Neutrophil (primary cell): ENCODE measurements around the gene DHX34.
A peak's percentile ranks its signal among the peaks of the same experiment; 100 is the strongest.
"Not testable (repeated sequence)": the region's sequence is repeated elsewhere in the genome, so short reads cannot be mapped to it uniquely, and the experiment has no call there.

Experiments
- H3K27ac ChIP-seq: fragments of 200-600 bp; sonication (generic); 2 replicates; pipeline ENCODE4 v1.5.1; 2016; ENCODE audit warnings: mild to moderate bottlenecking, moderate library complexity
- H3K27me3 ChIP-seq: fragments of 200-600 bp; sonication (generic); 2 replicates; pipeline ENCODE4 v1.6.0; 2016; ENCODE audit warnings: mild to moderate bottlenecking
- H3K36me3 ChIP-seq: fragments of 200-600 bp; sonication (generic); 2 replicates; pipeline ENCODE4 v1.5.1; 2017
- H3K4me1 ChIP-seq, 2 experiments: fragments of 200-600 bp in 1 of 2; sonication (generic) in 1 of 2; 1 replicate in 1 of 2; 2 replicates in 1 of 2; pipeline versions ENCODE4 v1.5.1 to v1.6.1; 2013 to 2016; ENCODE audit warnings: low read depth in 1 of 2, low read length in 1 of 2, mild to moderate bottlenecking in 1 of 2, moderate library complexity in 1 of 2; ENCODE audit not compliant: control insufficient read depth in 1 of 2, insufficient read depth in 1 of 2
- H3K4me3 ChIP-seq, 2 experiments: fragments of 200-600 bp in 1 of 2; sonication (generic) in 1 of 2; 1 replicate in 1 of 2; 2 replicates in 1 of 2; pipeline ENCODE4 v1.5.1; 2013 to 2016; ENCODE audit warnings: low read depth in 1 of 2, low read length in 1 of 2, mild to moderate bottlenecking in 1 of 2, moderate library complexity in 1 of 2
- H3K9me3 ChIP-seq: fragments of 200-600 bp; sonication (generic); 2 replicates; pipeline ENCODE4 v1.5.1; 2016
- TF ChIP-seq, protein P1 (sequence below): fragments of 200-600 bp; sonication (generic); IDR thresholded peaks from 2 replicates; pipeline ENCODE4 v1.5.1; 2016; ENCODE audit warnings: antibody characterized with exemption

DHX34 gene

DNA sequence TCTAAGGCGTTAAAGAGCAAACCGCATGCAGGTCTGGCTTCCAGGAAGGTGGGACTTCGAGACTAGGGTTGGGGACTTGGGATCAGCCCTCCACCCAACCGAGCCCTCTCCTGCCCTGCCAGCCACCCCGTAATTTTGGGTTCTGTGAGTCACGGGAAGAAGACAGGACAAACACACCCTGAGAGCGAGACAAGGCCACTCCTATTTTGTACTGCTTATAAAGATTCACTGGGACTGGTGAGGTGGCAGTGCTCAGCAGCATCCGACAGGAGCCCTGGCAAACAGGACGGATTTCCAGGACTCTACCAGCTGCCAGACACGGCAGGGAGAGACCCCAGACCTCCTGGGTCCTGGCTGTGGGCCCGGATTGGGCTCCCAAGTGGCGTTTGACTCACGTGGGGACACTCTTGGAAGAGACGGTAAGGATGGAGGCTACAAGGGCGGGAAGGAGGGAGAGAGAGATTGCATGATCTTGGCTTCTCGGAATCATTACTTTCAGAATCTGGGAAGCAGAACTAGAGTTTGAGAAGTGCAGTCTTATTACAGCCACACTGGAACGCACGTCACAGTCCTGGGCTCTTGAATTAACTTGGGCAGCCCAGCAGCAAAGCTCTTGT lies 17.1 kb upstream of the DHX34 start, which contains the start of gene C5AR2:
C5AR2 (plus strand) TSS at position 245 of the 617 bp plus-strand sequence. CDS start 8,625 bp downstream, outside the sequence.
- Histone ChIP-seq H3K27ac (peak within 1 kb of the TSS; percentile 97), H3K9me3 (no peaks in the 10 kb centered on the region), H3K4me1 (peaks cover 59 to 65% of the 10 kb centered on the region in 2 experiments), H3K4me3 (peak within 1 kb of the TSS in 1 of 2 experiments; percentile 38), H3K36me3 (no peaks in the 10 kb centered on the region), H3K27me3 (no peaks in the 10 kb centered on the region)
- TF ChIP-seq, protein P1, sequence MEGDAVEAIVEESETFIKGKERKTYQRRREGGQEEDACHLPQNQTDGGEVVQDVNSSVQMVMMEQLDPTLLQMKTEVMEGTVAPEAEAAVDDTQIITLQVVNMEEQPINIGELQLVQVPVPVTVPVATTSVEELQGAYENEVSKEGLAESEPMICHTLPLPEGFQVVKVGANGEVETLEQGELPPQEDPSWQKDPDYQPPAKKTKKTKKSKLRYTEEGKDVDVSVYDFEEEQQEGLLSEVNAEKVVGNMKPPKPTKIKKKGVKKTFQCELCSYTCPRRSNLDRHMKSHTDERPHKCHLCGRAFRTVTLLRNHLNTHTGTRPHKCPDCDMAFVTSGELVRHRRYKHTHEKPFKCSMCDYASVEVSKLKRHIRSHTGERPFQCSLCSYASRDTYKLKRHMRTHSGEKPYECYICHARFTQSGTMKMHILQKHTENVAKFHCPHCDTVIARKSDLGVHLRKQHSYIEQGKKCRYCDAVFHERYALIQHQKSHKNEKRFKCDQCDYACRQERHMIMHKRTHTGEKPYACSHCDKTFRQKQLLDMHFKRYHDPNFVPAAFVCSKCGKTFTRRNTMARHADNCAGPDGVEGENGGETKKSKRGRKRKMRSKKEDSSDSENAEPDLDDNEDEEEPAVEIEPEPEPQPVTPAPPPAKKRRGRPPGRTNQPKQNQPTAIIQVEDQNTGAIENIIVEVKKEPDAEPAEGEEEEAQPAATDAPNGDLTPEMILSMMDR = no peak

DNA sequence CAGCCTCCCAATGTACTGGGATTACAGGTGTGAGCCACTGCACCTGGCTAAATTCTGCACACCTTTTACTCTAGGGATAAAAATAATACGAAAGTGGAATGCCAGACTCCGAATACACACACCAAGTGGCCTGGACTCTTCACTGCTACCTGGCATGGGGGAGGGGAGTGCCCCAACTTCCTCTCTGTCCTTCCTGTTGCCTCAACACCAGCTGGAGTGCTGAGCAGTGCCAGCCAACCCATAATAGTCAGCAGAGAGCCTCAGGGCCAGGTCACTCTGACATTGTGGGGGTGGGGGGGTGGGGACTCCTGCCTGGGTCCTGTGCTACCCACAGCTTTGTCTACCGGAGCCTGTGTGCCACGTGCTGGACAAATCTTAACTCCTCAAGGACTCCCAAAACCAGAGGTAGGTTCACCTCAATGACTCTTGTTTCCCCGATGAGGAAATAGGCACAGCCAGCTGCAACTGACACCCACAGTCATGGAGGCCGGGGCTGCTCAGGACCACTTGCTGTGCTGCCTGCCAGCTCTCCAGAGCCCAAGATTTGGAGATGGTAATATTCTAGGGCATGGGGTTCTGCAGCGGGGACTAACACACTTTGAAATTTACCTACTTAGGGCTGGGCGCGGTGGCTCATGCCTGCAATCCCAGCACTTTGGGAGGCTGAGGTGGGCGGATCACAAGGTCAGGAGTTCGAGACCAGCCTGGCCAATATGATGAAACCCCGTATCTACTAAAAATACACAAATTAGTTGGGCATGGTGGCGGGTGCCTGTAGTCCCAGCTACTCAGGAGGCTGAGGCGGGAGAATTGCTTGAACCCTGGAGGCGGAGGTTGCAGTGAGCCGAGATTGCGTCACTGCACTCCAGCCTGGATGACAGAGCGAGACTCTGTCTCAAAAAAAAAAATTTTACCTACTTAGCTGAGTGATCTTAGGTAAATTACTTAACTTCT lies 12.1 kb upstream of the DHX34 start:
- not testable (repeated sequence) for H3K27me3 ChIP-seq, H3K9me3 ChIP-seq
- Histone ChIP-seq H3K36me3 (peaks cover 33% of the 10 kb centered on the region), H3K4me3 (peak overlapping the region; percentile 86 to 89), H3K27ac (peak overlapping the region; percentile 99), H3K4me1 (peaks cover 62 to 65% of the 10 kb centered on the region in 2 experiments)
- TF ChIP-seq, protein P1 = peak; percentile 83

DNA sequence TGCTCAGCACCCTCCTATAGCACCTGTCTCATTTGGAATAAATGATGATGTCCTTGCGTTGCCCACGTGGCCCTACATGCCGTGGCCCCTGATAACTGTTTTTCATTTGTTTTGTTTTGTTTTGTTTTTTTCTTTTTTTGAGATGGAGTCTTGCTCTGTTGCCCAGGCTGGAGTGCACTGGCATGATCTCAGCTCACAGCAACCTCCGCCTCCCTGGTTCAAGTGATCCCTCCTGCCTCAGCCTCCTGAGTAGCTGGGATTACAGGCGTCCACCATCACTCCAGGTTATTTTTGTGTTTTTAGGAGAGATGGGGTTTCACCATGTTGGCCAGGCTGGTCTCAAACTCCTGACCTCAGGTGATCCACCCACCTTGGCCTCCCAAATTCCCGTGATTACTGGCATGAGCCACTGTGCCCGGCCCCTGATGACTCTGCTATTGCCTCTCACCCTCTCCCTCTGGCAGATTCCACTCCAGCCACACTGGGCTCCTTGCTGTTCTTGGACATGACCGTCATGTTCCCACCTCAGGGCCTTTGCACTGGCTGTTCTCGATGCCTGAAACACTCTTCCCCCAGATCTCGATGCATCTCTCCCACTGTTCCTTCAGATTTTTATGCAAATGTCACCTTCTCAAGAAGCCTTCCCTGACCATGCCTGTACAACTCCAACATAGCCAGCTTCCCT lies 9.8 kb upstream of the DHX34 start:
- H3K27ac ChIP-seq = peak overlapping the region; percentile 99
- H3K27me3 ChIP-seq = no peaks in the 10 kb centered on the region
- H3K36me3 ChIP-seq = peaks cover 55% of the 10 kb centered on the region
- H3K4me3 ChIP-seq = peak overlapping the region; percentile 86 to 89
- peaks cover 52 to 65% of the 10 kb centered on the region in 2 experiments for H3K4me1 ChIP-seq
- no peaks in the 10 kb centered on the region for H3K9me3 ChIP-seq
- TF ChIP-seq, protein P1 = no peak

DNA sequence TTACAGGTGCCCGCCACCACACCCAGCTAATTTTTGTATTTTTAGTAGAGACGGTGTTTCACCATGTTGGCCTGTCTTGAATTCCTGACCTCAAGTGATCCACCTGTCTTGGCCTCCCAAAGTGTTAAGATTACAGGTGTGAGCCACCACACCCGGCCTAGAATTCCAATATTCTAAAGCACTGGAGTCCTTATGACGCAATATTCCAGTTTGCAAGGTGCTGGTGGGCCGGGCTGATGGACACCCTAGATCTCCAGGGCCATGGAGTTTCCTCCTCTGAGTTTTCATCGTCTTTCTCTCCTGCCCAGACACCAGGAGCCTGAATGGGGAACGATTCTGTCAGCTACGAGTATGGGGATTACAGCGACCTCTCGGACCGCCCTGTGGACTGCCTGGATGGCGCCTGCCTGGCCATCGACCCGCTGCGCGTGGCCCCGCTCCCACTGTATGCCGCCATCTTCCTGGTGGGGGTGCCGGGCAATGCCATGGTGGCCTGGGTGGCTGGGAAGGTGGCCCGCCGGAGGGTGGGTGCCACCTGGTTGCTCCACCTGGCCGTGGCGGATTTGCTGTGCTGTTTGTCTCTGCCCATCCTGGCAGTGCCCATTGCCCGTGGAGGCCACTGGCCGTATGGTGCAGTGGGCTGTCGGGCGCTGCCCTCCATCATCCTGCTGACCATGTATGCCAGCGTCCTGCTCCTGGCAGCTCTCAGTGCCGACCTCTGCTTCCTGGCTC lies 8.5 kb upstream of the DHX34 start:
- H3K4me1 ChIP-seq = peaks cover 39 to 55% of the 10 kb centered on the region in 2 experiments
- TF ChIP-seq, protein P1 = no peak
- no peak overlapping the region for H3K4me3 ChIP-seq
- no peaks in the 10 kb centered on the region for H3K27me3 ChIP-seq
- peaks cover 66% of the 10 kb centered on the region for H3K36me3 ChIP-seq
- H3K9me3 ChIP-seq = no peaks in the 10 kb centered on the region
- peak overlapping the region; percentile 99 for H3K27ac ChIP-seq

DNA sequence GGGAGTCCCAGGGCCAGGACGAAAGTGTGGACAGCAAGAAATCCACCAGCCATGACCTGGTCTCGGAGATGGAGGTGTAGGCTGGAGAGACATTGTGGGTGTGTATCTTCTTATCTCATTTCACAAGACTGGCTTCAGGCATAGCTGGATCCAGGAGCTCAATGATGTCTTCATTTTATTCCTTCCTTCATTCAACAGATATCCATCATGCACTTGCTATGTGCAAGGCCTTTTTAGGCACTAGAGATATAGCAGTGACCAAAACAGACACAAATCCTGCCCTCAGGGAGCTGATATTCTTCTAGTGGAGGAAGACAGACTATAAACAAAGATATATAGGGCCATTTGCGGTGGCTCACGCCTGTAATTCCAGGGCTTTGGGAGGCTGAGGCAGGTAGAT lies 7.4 kb upstream of the DHX34 start:
- Histone ChIP-seq H3K36me3 (peaks cover 71% of the 10 kb centered on the region), H3K9me3 (no peaks in the 10 kb centered on the region), H3K27ac (peak overlapping the region; percentile 99), H3K27me3 (no peaks in the 10 kb centered on the region), H3K4me1 (peaks cover 35 to 55% of the 10 kb centered on the region in 2 experiments), H3K4me3 (peak overlapping the region in 1 of 2 experiments; percentile 14)
- TF ChIP-seq, protein P1 = no peak
